ENCODE measurements around the gene APC2.
A peak's percentile ranks its signal among the peaks of the same experiment; 100 is the strongest.

APC2 gene

GRCh38 chr19:1509602-1510441 is 59.9 kb downstream of the APC2 start:
- no peak for TF ChIP-seq CTCF (IDR thresholded peaks at IDR 0.05; ENCODE audit: low read length, missing control alignments)
- no peak overlapping the region for H3K4me3 ChIP-seq (replicated peaks; ENCODE audit: low read depth, low read length)
- DNase-seq (ENCODE audit: low read depth): no peak

- no peak for DNase-seq (ENCODE audit: low read depth)
- TF ChIP-seq CTCF (IDR thresholded peaks at IDR 0.05; ENCODE audit: low read length, missing control alignments): no peak
- H3K4me3 ChIP-seq (replicated peaks; ENCODE audit: low read depth, low read length): no peak overlapping the region
These were observed 60.5 kb downstream of the APC2 start for GRCh38 chr19:1510442-1510806.

GRCh38 chr19:1510807-1511206 is 60.9 kb downstream of the APC2 start:
- H3K4me3 ChIP-seq (replicated peaks; ENCODE audit: low read depth, low read length): no peak overlapping the region
- no peak for TF ChIP-seq CTCF (IDR thresholded peaks at IDR 0.05; ENCODE audit: low read length, missing control alignments)

GRCh38 chr19:1511318-1512317 is 61.7 kb downstream of the APC2 start:
- TF ChIP-seq CTCF (IDR thresholded peaks at IDR 0.05; ENCODE audit: low read length, missing control alignments): no peak
- no peak for DNase-seq (ENCODE audit: low read depth)
- H3K4me3 ChIP-seq (replicated peaks; ENCODE audit: low read depth, low read length): no peak overlapping the region

More at GRCh38 chr19:1510807-1511206, 60.9 kb downstream of the APC2 start:
- DNase-seq (ENCODE audit: low read depth): no peak

GRCh38 chr19:1512671-1513498 is 63.0 kb downstream of the APC2 start, which contains the start of gene ADAMTSL5:
ADAMTSL5 (minus strand) TSS chr19:1513019; CDS start chr19:1510943, 2,076 bp downstream.
- peak within 1 kb of the TSS; percentile 58 for H3K4me3 ChIP-seq (replicated peaks; ENCODE audit: low read depth, low read length)
- no peak for TF ChIP-seq CTCF (IDR thresholded peaks at IDR 0.05; ENCODE audit: low read length, missing control alignments)
- DNase-seq (ENCODE audit: low read depth): peak; percentile 63
